ENCODE data around the gene DNAJC8. TPM values are rescaled to one million over a fixed set of nuclear protein-coding genes. Genes with fewer than 3 reads are reported as not detected.

The DNAJC8 gene
- 10 to 100 TPM; 71.5 to 78.1 TPM for total RNA-seq
- polyA plus RNA-seq, result 100 to 1,000 TPM; 148 to 199 TPM

GRCh38 chr1:28232558-28233263 is at the start of gene DNAJC8:
DNAJC8 (minus strand) TSS chr1:28233029; CDS start chr1:28232998, 31 bp downstream.
- ChIA-PET POLR2A (ENCODE audit: partially characterized antibody) (interaction anchor here (0.7 to 8.5 kb wide), 7 partner anchors 14 to 416 kb away, joined by 3 to 197 read pairs (median 6); partner anchors contain the start of genes MED18, RNU11 and SESN2), CTCF (ENCODE audit: partially characterized antibody) (interaction anchor here (6.6 kb wide), 1 partner anchor 15 kb away, joined by 67 read pairs; no protein-coding TSS in a partner anchor)
- peaks cover 11 to 22% of the 10 kb centered on the region in 2 donors for H3K36me3 Mint-ChIP-seq
- H3K27ac Mint-ChIP-seq, result peak within 1 kb of the TSS; percentile 91 to 100 (median 100)
- peak within 1 kb of the TSS; percentile 97 for H3K27ac ChIP-seq (ENCODE audit: low read depth, low read length)
- intact Hi-C loops (cut with micrococcal nuclease), result loop anchor here (1.0 kb wide), 1 partner anchor 27 kb away; the partner anchor contains the start of gene SESN2
- no peaks in the 10 kb centered on the region for H3K9me3 ChIP-seq (ENCODE audit: control insufficient read depth in 1 of 2, low read length in 2 of 2)
- H3K9me3 Mint-ChIP-seq, result no peaks in the 10 kb centered on the region
- H3K4me3 ChIP-seq (ENCODE audit: low read length in 2 of 2), result peak within 1 kb of the TSS; percentile 19 to 96
- peak within 1 kb of the TSS; percentile 98 to 100 (median 100) for H3K4me3 Mint-ChIP-seq
- peaks cover 12 to 38% (median 19%) of the 10 kb centered on the region in 4 donors for H3K4me1 Mint-ChIP-seq
- peak; percentile 88 to 95 (median 89) for DNase-seq
- no peaks in the 10 kb centered on the region for H3K27me3 Mint-ChIP-seq
- no peaks in the 10 kb centered on the region for H3K27me3 ChIP-seq (ENCODE audit: insufficient read depth, low read length)
- peaks cover 49% of the 10 kb centered on the region for H3K4me1 ChIP-seq (ENCODE audit: insufficient read depth, low read length)
- peaks cover 11% of the 10 kb centered on the region for H3K36me3 ChIP-seq (ENCODE audit: insufficient read depth, low read length)

GRCh38 chr1:28281608-28282425 is 49.0 kb upstream of the DNAJC8 start:
- no peak for DNase-seq
- Histone ChIP-seq H3K27me3 (ENCODE audit: insufficient read depth, low read length) (no peaks in the 10 kb centered on the region), H3K36me3 (ENCODE audit: insufficient read depth, low read length) (no peaks in the 10 kb centered on the region), H3K9me3 (ENCODE audit: control insufficient read depth in 1 of 2, low read length in 2 of 2) (no peaks in the 10 kb centered on the region), H3K4me3 (ENCODE audit: low read length in 2 of 2) (no peak overlapping the region), H3K27ac (ENCODE audit: low read depth, low read length) (no peak overlapping the region), H3K4me1 (ENCODE audit: insufficient read depth, low read length) (no peaks in the 10 kb centered on the region)
- H3K9me3 Mint-ChIP-seq, result no peaks in the 10 kb centered on the region
- intact Hi-C loops (cut with micrococcal nuclease), result no loop called here
- peaks cover 0 to 6% (median 5%) of the 10 kb centered on the region in 4 donors for H3K4me1 Mint-ChIP-seq
- ChIA-PET CTCF (ENCODE audit: partially characterized antibody) (no interaction called here), POLR2A (ENCODE audit: partially characterized antibody) (no interaction called here)
- H3K27me3 Mint-ChIP-seq, result no peaks in the 10 kb centered on the region
- no peak overlapping the region for H3K27ac Mint-ChIP-seq
- H3K36me3 Mint-ChIP-seq, result peaks cover 19 to 35% of the 10 kb centered on the region in 2 donors
- no peak overlapping the region for H3K4me3 Mint-ChIP-seq

- Histone ChIP-seq H3K27me3 (ENCODE audit: insufficient read depth, low read length) (no peaks in the 10 kb centered on the region), H3K36me3 (ENCODE audit: insufficient read depth, low read length) (no peaks in the 10 kb centered on the region), H3K4me3 (ENCODE audit: low read length in 2 of 2) (no peak overlapping the region), H3K9me3 (ENCODE audit: control insufficient read depth in 1 of 2, low read length in 2 of 2) (no peaks in the 10 kb centered on the region), H3K4me1 (ENCODE audit: insufficient read depth, low read length) (no peaks in the 10 kb centered on the region), H3K27ac (ENCODE audit: low read depth, low read length) (no peak overlapping the region)
- Mint-ChIP-seq H3K36me3 (peaks cover 19 to 35% of the 10 kb centered on the region in 2 donors), H3K27ac (peak overlapping the region in 4 of 7 donors; percentile 63 to 70 (median 66)), H3K4me3 (no peak overlapping the region), H3K9me3 (no peaks in the 10 kb centered on the region), H3K27me3 (no peaks in the 10 kb centered on the region), H3K4me1 (peaks cover 0 to 6% (median 5%) of the 10 kb centered on the region in 4 donors)
- intact Hi-C loops (cut with micrococcal nuclease), result no loop called here
- ChIA-PET CTCF (ENCODE audit: partially characterized antibody) (interaction anchor here (0.6 to 2.6 kb wide), 3 partner anchors 11 to 672 kb away, joined by 3 to 7 read pairs (median 3); no protein-coding TSS in a partner anchor), POLR2A (ENCODE audit: partially characterized antibody) (interaction anchor here (0.6 kb wide), 1 partner anchor 202 kb away, joined by 3 read pairs; no protein-coding TSS in a partner anchor)
- no peak for DNase-seq
Measured at GRCh38 chr1:28280977-28281381, 48.1 kb upstream of the DNAJC8 start.

- Histone ChIP-seq H3K27me3 (ENCODE audit: insufficient read depth, low read length) (no peaks in the 10 kb centered on the region), H3K9me3 (ENCODE audit: control insufficient read depth in 1 of 2, low read length in 2 of 2) (no peaks in the 10 kb centered on the region), H3K27ac (ENCODE audit: low read depth, low read length) (no peak overlapping the region), H3K4me1 (ENCODE audit: insufficient read depth, low read length) (no peaks in the 10 kb centered on the region), H3K36me3 (ENCODE audit: insufficient read depth, low read length) (no peaks in the 10 kb centered on the region), H3K4me3 (ENCODE audit: low read length in 2 of 2) (no peak overlapping the region)
- Mint-ChIP-seq H3K4me1 (peaks cover 0 to 6% (median 5%) of the 10 kb centered on the region in 4 donors), H3K9me3 (no peaks in the 10 kb centered on the region), H3K27ac (peak overlapping the region in 4 of 7 donors; percentile 63 to 81 (median 72)), H3K27me3 (no peaks in the 10 kb centered on the region), H3K4me3 (no peak overlapping the region), H3K36me3 (peaks cover 19 to 36% of the 10 kb centered on the region in 2 donors)
- CTCF ChIA-PET (ENCODE audit: partially characterized antibody), result interaction anchor here (0.6 to 2.6 kb wide), 3 partner anchors 10 to 672 kb away, joined by 3 to 7 read pairs (median 3); no protein-coding TSS in a partner anchor
- POLR2A ChIA-PET (ENCODE audit: partially characterized antibody), result interaction anchor here (0.6 kb wide), 1 partner anchor 203 kb away, joined by 3 read pairs; no protein-coding TSS in a partner anchor
- peak in 2 of 5 donors; percentile 9 to 15 for DNase-seq
- intact Hi-C loops (cut with micrococcal nuclease), result no loop called here
Measured at GRCh38 chr1:28280501-28280900, 47.7 kb upstream of the DNAJC8 start.

- Histone ChIP-seq H3K9me3 (ENCODE audit: control insufficient read depth in 1 of 2, low read length in 2 of 2) (no peaks in the 10 kb centered on the region), H3K4me1 (ENCODE audit: insufficient read depth, low read length) (no peaks in the 10 kb centered on the region), H3K36me3 (ENCODE audit: insufficient read depth, low read length) (peaks cover 2% of the 10 kb centered on the region), H3K4me3 (ENCODE audit: low read length in 2 of 2) (no peak overlapping the region), H3K27me3 (ENCODE audit: insufficient read depth, low read length) (no peaks in the 10 kb centered on the region), H3K27ac (ENCODE audit: low read depth, low read length) (no peak overlapping the region)
- POLR2A ChIA-PET (ENCODE audit: partially characterized antibody), result interaction anchor here (0.6 kb wide), 1 partner anchor 638 kb away, joined by 3 read pairs; no protein-coding TSS in a partner anchor
- Mint-ChIP-seq H3K36me3 (peaks cover 24 to 42% of the 10 kb centered on the region in 2 donors), H3K27ac (peak overlapping the region in 3 of 7 donors; percentile 10 to 48 (median 18)), H3K9me3 (no peaks in the 10 kb centered on the region), H3K4me1 (peaks cover 0 to 6% (median 5%) of the 10 kb centered on the region in 4 donors), H3K27me3 (no peaks in the 10 kb centered on the region), H3K4me3 (no peak overlapping the region)
- no peak for DNase-seq
- intact Hi-C loops (cut with micrococcal nuclease), result no loop called here
- CTCF ChIA-PET (ENCODE audit: partially characterized antibody), result interaction anchor here (1.1 to 2.6 kb wide), 2 partner anchors 10 to 31 kb away, joined by 3 to 7 read pairs; no protein-coding TSS in a partner anchor
Measured at GRCh38 chr1:28279721-28280120, 46.9 kb upstream of the DNAJC8 start.

- Histone ChIP-seq H3K27me3 (ENCODE audit: insufficient read depth, low read length) (no peaks in the 10 kb centered on the region), H3K4me3 (ENCODE audit: low read length in 2 of 2) (no peak overlapping the region), H3K27ac (ENCODE audit: low read depth, low read length) (no peak overlapping the region), H3K9me3 (ENCODE audit: control insufficient read depth in 1 of 2, low read length in 2 of 2) (no peaks in the 10 kb centered on the region), H3K36me3 (ENCODE audit: insufficient read depth, low read length) (peaks cover 9% of the 10 kb centered on the region), H3K4me1 (ENCODE audit: insufficient read depth, low read length) (no peaks in the 10 kb centered on the region)
- no peak for DNase-seq
- Mint-ChIP-seq H3K4me3 (no peak overlapping the region), H3K27ac (peak overlapping the region in 1 of 7 donors; percentile 43), H3K9me3 (no peaks in the 10 kb centered on the region), H3K36me3 (peaks cover 31 to 48% of the 10 kb centered on the region in 2 donors), H3K4me1 (peaks cover 0 to 6% (median 5%) of the 10 kb centered on the region in 4 donors), H3K27me3 (no peaks in the 10 kb centered on the region)
- intact Hi-C loops (cut with micrococcal nuclease), result no loop called here
- ChIA-PET CTCF (ENCODE audit: partially characterized antibody) (interaction anchor here (2.6 kb wide), 1 partner anchor 30 kb away, joined by 7 read pairs; no protein-coding TSS in a partner anchor), POLR2A (ENCODE audit: partially characterized antibody) (interaction anchor here (0.5 kb wide), 1 partner anchor 46 kb away, joined by 3 read pairs; no protein-coding TSS in a partner anchor)
Measured at GRCh38 chr1:28278763-28279162, 45.9 kb upstream of the DNAJC8 start.

All from CD4-positive, alpha-beta memory T cell (primary cell).